ENCODE measurements around the gene ULK4. TPM values are rescaled to one million over a fixed set of nuclear protein-coding genes. Genes with fewer than 3 reads are reported as not detected.

Gene ULK4
- total RNA-seq, 2 donors from 2014 or later, result 4.4 to 8.3 TPM

DNA sequence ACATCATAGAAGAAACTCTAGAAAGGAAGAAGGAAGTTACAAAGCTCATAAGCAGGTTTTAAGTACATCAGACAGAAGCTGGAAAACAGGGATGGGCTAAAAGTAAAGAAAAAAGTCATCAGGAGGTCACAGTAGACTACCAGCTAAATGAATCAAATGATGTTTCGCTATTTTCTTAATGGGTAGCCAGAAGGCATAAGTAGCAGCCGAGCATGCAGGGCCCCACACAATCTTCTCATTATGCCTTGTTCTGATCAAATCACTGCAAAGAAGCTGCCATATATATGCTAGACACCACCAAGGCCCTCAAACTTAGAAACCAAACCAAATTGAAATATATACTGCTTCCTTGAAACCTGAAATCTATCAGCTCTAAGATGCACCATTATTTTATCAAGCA, 349.1 kb downstream of the ULK4 start:
- no peaks in the 10 kb centered on the region for H3K27me3 ChIP-seq
- no peak for DNase-seq
- TF ChIP-seq, protein P1, sequence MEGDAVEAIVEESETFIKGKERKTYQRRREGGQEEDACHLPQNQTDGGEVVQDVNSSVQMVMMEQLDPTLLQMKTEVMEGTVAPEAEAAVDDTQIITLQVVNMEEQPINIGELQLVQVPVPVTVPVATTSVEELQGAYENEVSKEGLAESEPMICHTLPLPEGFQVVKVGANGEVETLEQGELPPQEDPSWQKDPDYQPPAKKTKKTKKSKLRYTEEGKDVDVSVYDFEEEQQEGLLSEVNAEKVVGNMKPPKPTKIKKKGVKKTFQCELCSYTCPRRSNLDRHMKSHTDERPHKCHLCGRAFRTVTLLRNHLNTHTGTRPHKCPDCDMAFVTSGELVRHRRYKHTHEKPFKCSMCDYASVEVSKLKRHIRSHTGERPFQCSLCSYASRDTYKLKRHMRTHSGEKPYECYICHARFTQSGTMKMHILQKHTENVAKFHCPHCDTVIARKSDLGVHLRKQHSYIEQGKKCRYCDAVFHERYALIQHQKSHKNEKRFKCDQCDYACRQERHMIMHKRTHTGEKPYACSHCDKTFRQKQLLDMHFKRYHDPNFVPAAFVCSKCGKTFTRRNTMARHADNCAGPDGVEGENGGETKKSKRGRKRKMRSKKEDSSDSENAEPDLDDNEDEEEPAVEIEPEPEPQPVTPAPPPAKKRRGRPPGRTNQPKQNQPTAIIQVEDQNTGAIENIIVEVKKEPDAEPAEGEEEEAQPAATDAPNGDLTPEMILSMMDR (IDR thresholded peaks at IDR 0.05), result no peak
- intact Hi-C loops (cut with DNase I), result no loop called here
- no peak overlapping the region for H3K4me3 ChIP-seq
- no peak overlapping the region for H3K9ac ChIP-seq (ENCODE audit: low read depth in 2 of 2, low read length in 2 of 2)
- H3K9me3 ChIP-seq, result no peaks in the 10 kb centered on the region
- H3K36me3 ChIP-seq, result no peaks in the 10 kb centered on the region
- no peak overlapping the region for H3K27ac ChIP-seq
- H3K4me1 ChIP-seq, result no peaks in the 10 kb centered on the region

DNA sequence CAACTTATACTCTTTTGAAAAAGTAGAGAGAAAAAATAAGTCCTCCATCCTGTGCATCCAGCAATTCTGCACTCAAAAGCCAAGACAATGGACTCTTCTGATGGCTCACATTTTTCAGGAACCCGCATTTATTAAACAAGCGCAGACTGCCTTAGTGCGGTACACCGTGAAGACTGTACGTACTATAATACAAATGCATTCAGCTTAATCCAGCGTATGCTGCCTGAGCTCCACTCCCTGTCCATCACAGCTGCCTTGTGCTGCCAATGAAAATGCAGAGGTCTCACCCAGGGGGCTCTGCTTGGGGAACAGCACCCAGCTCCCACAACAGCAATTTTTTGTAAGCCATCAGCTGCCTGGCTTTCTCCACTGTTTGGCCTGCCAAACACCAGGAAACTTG, 350.9 kb downstream of the ULK4 start:
- Histone ChIP-seq H3K27me3 (no peaks in the 10 kb centered on the region), H3K27ac (no peak overlapping the region), H3K4me1 (no peaks in the 10 kb centered on the region), H3K9me3 (no peaks in the 10 kb centered on the region), H3K4me3 (no peak overlapping the region), H3K36me3 (no peaks in the 10 kb centered on the region), H3K9ac (ENCODE audit: low read depth in 2 of 2, low read length in 2 of 2) (no peak overlapping the region)
- no peak for DNase-seq
- TF ChIP-seq, protein P1 (IDR thresholded peaks at IDR 0.05), result no peak
- intact Hi-C loops (cut with DNase I), result no loop called here

DNA sequence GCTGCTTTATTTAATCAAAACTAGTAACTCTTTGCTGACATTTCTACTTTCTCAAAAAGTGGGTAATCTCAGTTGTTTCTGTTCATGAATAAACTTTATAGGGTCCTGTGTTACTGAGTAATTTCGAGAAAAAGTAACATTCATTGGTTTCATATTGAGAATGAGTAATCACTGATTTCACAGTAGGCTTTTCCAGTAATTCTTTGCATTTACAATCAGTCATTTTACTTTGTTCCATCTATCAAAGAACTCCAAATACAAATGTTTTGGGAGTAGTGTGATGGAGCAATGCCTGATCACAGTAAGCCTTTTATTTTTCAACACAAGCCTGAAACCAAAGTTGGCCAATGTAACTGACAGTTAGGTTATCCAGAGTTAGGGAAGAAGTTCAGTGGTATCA, 353.6 kb downstream of the ULK4 start:
- intact Hi-C loops (cut with DNase I), result no loop called here
- Histone ChIP-seq H3K9ac (ENCODE audit: low read depth in 2 of 2, low read length in 2 of 2) (no peak overlapping the region), H3K4me1 (no peaks in the 10 kb centered on the region), H3K27ac (no peak overlapping the region), H3K4me3 (no peak overlapping the region), H3K9me3 (no peaks in the 10 kb centered on the region), H3K36me3 (no peaks in the 10 kb centered on the region), H3K27me3 (no peaks in the 10 kb centered on the region)
- TF ChIP-seq, protein P1 (IDR thresholded peaks at IDR 0.05), result no peak
- DNase-seq, result no peak

DNA sequence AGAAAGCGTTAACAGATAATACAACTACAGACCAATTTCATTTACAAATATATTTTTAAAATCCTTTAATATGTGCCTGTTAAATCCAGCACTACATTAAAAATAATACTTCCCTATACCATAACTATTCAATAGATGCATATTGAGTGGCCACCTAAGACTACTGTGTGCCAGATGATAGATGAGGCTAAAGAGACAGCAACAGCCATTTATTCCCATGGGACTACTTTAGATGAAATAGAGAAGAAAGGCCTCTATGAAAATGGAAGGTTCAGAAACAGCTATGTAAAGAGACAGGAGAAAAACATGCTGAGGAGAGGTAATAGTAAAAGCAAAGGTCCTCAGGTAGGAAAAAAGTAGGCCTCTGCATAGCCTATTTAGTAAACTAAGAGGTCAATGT, 358.1 kb downstream of the ULK4 start:
- TF ChIP-seq, protein P1 (IDR thresholded peaks at IDR 0.05), result no peak
- Histone ChIP-seq H3K36me3 (no peaks in the 10 kb centered on the region), H3K4me3 (no peak overlapping the region), H3K27ac (no peak overlapping the region), H3K9me3 (no peaks in the 10 kb centered on the region), H3K27me3 (no peaks in the 10 kb centered on the region), H3K9ac (ENCODE audit: low read depth in 2 of 2, low read length in 2 of 2) (no peak overlapping the region), H3K4me1 (no peaks in the 10 kb centered on the region)
- DNase-seq, result no peak
- intact Hi-C loops (cut with DNase I), result no loop called here

DNA sequence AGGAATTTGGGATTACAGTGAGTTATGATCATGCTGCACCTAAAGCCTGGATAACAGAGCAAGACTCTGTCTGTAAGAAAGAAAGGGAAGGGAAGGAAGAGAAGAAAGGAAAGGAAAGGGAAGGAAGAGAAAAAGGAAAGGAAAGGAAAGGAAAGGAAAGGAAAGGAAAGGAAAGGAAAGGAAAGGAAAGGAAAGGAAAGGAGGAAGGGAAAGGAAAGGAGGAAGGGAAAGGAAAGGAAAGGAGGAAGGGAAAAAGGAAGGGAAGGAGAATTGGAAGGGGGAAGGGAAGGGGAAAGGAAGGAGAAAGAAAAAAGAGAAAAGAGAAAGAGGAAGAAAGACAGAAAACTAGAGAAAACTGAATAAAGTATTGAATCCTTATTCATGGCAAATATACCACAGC, 359.8 kb downstream of the ULK4 start:
- Histone ChIP-seq H3K27me3 (no peaks in the 10 kb centered on the region), H3K4me1 (no peaks in the 10 kb centered on the region), H3K36me3 (no peaks in the 10 kb centered on the region), H3K4me3 (no peak overlapping the region), H3K9ac (ENCODE audit: low read depth in 2 of 2, low read length in 2 of 2) (no peak overlapping the region), H3K9me3 (no peaks in the 10 kb centered on the region), H3K27ac (no peak overlapping the region)
- TF ChIP-seq, protein P1 (IDR thresholded peaks at IDR 0.05), result no peak
- intact Hi-C loops (cut with DNase I), result no loop called here
- no peak for DNase-seq
